HG02642 (cell line): ENCODE measurements around the gene PTPRN2.
"Not testable (repeated sequence)": the region's sequence is repeated elsewhere in the genome, so short reads cannot be mapped to it uniquely, and the experiment has no call there.

Experiments used
- ATAC-seq: cut with Tn5 transposase; IDR thresholded peaks from one replicate; pipeline ENCODE4 v1.9.1; 2021; ENCODE audit warnings: mild to moderate bottlenecking; ENCODE audit not compliant: unreplicated experiment, poor library complexity

Gene PTPRN2

GRCh38 chr7:158362912-158363905 is 224.4 kb downstream of the PTPRN2 start:
- no peak for ATAC-seq

DNA sequence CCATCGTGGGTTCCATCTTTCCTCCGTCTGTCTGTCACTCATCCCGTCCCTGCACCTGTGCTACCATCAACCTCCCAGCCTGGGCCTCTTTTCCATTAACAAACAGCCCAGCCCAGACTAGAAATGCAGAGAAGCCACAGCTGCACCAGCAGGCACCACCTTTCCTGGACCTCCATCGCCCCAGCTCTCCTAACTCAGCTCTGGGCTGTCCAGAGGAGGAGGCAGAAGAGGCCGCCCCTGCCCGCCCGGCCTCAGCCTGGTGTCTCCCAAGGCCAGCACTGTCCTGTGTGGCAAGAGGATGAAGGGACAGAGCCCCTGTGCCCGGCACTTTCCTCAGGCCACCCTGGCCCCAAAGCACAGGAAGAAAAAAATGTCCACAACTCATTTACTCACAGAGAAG is 225.6 kb downstream of the PTPRN2 start:
- no peak for ATAC-seq

DNA sequence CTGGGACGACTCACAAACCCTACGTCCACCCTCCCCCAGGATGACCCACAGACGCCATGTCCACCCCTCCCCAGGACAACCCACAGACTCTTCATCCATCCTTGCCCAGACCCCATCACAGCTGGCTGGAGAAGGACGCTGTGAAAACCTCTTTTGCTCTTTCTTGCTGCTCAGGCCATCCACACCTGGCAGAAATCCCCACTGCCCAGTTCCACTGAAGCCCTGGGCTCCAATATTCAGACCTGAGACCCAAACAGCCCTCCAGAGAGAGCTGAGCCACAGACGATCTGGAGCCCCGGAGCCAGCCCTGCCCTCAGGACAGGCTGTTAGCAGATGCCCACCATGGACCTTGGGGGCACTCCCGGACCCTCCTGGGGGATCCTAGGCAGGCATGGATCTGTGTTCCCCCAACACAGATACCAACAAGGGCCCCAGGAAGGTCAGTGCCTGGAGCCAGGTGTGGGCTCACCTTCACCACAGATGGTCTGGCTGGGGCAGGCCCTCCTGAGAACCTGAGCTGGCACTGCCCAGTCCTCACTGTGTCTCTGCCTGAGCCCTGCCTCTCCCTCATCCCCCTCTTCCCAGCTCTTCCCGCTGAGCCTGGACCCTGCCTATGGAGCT is 226.2 kb downstream of the PTPRN2 start:
- no peak for ATAC-seq

DNA sequence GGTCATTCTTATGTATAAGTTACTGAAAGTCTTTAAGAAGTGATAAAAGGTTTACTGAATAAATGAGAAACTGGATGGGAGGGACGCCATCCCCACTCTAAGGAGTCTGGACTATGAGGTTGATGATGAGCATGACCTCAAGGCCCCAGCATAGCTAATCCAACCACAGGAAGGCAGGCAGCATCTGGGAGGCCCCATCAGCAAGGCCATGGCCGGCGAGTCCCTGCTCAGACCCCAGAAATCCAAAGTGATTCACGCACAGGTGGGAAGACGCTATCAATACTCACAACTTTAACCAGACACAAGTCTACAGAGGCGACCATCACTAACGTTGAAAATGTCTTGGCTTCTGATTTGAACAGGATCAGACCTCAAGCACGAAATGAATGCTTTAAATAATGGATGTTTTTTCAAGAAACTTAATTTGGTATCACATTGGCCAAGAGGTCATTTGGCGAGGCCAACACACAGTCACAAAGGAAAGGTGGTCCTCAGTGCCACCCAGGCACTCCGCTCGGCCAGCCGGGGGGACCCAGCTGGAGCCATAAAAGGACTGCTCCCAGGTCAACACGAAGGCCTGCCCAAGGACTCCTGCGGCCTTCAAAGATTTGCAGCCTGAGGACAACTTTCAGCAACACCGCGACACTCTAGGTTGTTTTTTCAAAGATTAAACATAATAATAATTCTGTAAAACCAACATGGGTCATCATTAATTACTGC is 228.5 kb downstream of the PTPRN2 start:
- no peak for ATAC-seq

DNA sequence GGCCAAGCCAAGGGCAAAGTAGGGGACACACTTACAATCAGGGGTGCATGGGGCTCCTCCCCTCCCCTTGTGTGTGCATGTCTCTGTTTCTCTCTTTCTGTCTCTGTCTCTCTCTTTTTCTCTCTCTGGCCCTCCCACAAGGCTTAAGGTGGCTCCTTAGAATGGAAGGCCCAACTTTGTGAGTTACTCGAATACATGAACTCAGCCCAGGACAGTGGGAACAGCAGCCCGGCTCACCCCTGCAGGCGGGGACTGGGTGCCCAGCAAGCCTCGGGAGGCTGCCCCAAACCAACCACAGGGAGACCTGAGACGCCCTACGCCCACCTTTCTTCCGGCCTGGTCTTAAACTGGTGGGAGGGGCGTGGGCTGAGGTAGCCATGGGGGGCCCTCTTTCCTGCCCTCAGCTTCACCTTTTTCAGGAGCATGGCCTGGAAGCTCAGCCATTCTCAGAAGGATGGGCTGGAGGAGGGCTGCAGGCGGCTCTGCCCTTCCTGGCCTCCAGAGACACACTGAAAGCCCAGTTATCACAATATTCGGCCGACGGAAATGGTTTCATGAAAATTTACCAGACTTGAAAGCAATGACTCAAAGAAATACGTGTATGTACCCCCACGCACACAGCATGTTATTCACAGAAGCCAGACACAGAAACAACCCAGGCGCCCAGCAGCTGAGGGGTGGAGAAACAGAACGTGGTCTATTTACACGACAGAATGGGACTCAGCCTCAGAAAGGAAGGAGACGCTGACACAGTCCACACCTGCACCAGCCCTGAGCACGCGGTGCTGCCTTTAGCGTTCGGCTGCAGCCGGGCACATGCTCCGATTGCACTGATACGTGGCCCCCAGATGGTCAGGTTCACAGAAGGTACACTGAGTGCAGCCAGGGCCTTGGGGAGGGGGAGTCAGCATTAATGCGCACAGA is 229.5 kb downstream of the PTPRN2 start:
- ATAC-seq: no peak

- no peak for ATAC-seq
Measured at GRCh38 chr7:158357106-158357897, 230.3 kb downstream of the PTPRN2 start.

GRCh38 chr7:158356454-158356853 is 231.2 kb downstream of the PTPRN2 start:
- ATAC-seq: no peak

GRCh38 chr7:158355456-158356065 is 232.1 kb downstream of the PTPRN2 start:
- no peak for ATAC-seq

- no peak for ATAC-seq
Measured at GRCh38 chr7:158354861-158355260, 232.8 kb downstream of the PTPRN2 start.

GRCh38 chr7:158353606-158354570 is 233.7 kb downstream of the PTPRN2 start:
- ATAC-seq: no peak

- not testable (repeated sequence) for ATAC-seq
Measured at GRCh38 chr7:158351899-158352729, 235.5 kb downstream of the PTPRN2 start.

GRCh38 chr7:158351481-158351880 is 236.1 kb downstream of the PTPRN2 start:
- ATAC-seq: no peak

DNA sequence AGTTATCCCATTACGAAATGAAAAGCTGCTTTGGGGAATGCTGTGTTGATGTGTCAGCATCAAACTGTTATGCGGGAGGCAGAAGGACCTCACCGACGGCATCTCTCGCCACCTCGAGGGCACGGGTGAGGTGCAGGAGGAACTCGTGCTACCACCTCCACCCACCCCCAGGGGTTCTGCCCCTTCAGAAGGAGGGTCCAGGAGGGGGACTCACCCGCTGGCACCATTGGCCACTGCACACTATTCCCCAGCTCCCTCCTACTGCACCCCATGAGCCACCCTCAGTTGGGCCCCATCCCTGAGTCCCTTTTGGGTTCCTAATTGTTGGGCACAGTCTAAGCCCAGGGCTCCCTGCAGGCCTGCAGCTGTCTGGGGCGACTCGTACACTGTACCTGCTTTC is 236.6 kb downstream of the PTPRN2 start:
- ATAC-seq: no peak

DNA sequence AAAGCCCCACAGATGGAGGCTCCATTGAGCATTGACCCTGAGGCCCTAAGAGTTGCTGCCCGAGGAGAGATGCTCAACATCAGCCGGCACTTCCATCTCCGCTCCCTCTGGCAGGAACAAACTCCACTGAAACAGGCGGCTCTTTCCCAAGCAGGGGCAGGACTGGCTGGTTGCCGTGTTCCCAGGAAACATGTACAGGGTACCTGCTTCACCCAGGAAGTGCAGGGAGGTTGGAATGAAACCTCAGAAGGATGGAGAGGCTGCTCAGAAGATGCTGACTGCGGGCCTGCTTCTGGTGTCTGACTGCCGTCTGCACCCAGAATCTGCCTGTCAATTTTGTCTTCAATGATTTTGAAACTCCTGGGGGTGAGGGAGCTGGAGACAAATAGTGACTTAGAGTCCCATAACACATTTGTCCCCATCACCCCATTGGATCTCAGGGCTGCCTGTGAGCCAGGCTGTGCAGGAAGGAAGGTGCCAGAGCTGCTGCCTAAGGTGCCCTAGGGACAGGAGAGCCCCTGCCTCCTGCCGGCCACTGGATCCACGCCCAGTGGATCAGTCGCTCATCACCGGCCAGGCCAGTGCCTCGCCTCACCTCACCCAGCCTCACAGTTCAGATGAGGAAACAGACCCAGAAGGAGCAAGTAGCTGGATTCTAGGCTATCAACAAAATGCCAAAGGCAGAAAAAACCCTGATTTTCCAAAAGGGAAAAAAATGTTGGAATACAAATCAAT is 237.3 kb downstream of the PTPRN2 start:
- no peak for ATAC-seq

- no peak for ATAC-seq
Measured at GRCh38 chr7:158348446-158348845, 239.2 kb downstream of the PTPRN2 start.

DNA sequence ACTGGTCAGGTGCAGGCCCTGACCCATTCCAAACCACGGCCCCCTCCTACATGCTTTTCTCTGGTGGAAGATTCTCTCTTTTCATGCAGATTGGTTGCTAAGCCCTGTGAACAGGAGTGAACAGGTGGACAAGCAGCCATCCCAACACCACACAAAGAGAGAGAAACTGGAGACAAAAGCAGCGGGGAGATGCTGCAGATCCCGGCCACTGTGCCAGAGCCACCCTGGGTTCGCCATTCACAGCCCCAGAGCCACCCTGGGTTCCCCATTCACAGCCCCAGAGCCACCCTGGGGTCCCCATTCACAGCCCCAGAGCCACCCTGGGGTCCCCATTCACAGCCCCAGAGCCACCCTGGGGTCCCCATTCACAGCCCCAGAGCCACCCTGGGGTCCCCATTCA is 239.6 kb downstream of the PTPRN2 start:
- ATAC-seq: not testable (repeated sequence)
